ENCODE data around the gene TEX11.

DNA sequence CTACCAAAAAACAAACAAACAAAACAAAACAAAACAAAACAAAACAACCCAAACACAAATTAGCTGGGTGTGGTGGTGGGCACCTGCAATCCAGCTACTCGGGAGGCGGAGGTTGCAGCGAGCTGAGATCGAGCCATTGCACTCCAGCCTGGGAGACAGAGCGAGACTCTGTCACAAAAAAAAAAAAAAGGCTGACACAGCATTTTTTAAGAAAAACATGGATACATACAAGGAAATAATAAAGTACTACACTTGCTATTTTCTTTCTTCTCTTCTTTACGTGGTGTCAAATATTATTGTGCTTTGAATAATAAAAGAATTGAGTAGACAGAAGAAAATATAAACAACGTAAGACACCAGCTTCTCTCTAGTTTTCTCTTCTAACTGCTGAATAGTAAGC is 73.9 kb downstream of the TEX11 start:
- TF ChIP-seq POLR2A (IDR thresholded peaks at IDR 0.05) = no peak
- TF ChIP-seq, protein P1, sequence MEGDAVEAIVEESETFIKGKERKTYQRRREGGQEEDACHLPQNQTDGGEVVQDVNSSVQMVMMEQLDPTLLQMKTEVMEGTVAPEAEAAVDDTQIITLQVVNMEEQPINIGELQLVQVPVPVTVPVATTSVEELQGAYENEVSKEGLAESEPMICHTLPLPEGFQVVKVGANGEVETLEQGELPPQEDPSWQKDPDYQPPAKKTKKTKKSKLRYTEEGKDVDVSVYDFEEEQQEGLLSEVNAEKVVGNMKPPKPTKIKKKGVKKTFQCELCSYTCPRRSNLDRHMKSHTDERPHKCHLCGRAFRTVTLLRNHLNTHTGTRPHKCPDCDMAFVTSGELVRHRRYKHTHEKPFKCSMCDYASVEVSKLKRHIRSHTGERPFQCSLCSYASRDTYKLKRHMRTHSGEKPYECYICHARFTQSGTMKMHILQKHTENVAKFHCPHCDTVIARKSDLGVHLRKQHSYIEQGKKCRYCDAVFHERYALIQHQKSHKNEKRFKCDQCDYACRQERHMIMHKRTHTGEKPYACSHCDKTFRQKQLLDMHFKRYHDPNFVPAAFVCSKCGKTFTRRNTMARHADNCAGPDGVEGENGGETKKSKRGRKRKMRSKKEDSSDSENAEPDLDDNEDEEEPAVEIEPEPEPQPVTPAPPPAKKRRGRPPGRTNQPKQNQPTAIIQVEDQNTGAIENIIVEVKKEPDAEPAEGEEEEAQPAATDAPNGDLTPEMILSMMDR (IDR thresholded peaks at IDR 0.05) = no peak
